Measurements from ENCODE around the gene ROR1. TPM values are rescaled to one million over a fixed set of nuclear protein-coding genes. Genes with fewer than 3 reads are reported as not detected.
A peak's percentile ranks its signal among the peaks of the same experiment; 100 is the strongest.

Gene ROR1
- total RNA-seq, 5 donors from 2014 or later (not counting 1 experiment from before 2014, with no cell fraction given) = 0.15 to 2.0 (median 0.33) TPM; not detected in 1

DNA sequence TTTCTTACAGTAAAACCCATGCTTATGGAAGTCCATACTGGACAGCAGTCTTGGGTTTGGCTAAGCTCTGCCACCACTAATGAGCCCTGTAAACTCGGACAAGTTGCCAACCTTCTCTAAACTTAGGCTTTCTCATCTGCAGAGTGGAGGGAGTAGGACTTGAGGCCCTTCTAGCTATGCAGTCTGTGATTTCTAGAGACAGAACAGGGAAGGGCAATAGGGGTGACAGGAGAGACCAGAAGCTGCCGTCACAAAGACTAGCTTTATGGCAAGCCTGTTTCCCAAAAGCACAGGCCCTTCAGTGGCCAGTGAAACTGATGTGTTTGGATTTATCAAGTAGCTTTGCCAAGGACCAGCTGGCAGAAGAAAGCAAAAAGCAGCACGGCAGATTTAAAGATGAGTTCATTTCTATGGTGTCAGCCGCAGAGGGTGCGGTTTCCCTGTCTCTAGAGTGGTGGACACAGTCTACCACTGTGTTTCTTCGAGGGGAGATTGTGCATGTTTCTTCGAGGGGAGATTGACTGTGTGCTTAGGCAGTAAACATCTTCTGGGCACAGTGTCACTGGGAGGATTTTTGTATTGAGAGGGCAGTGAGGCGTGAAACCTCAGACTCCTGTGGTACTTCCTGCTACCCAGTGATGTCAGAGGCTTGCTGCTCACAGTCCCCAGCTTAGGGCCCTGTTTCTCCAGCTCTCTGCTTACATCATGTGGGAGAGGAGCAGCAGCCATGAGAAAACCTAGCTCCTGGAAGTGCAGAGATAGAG lies 119.0 kb downstream of the ROR1 start:
- Histone ChIP-seq H3K36me3 (ENCODE audit: control insufficient read depth in 2 of 2, extremely low read depth in 1 of 2, insufficient read depth in 1 of 2, low read length in 1 of 2) (no peaks in the 10 kb centered on the region), H3K4me1 (ENCODE audit: control insufficient read depth in 1 of 2, extremely low read depth in 1 of 2, insufficient read depth in 2 of 2, low read length in 2 of 2) (no peaks in the 10 kb centered on the region), H3K27me3 (replicated peaks in 1 of 2; ENCODE audit: control insufficient read depth in 2 of 2, extremely low read depth in 1 of 2, insufficient read depth in 2 of 2, low read length in 1 of 2) (no peaks in the 10 kb centered on the region), H3K27ac (ENCODE audit: low read length) (no peak overlapping the region), H3K4me3 (ENCODE audit: control insufficient read depth in 1 of 2, extremely low read depth in 1 of 2, low read length in 1 of 2) (no peak overlapping the region), H3K9me3 (no peaks in the 10 kb centered on the region)
- Mint-ChIP-seq H3K27me3 (peaks cover 4 to 5% of the 10 kb centered on the region in 2 donors), H3K27ac (no peak overlapping the region), H3K4me1 (peaks cover 0 to 2% (median 0%) of the 10 kb centered on the region in 3 donors), H3K9me3 (peaks cover 0 to 3% (median 0%) of the 10 kb centered on the region in 3 donors), H3K4me3 (no peak overlapping the region), H3K36me3 (no peaks in the 10 kb centered on the region)
- ChIA-PET POLR2A (no interaction called here), CTCF (no interaction called here)
- DNase-seq = peak in 8 of 35 experiments; percentile 0 to 38 (median 3)
- ATAC-seq (replicated peaks in 1 of 4) = peak; percentile 16 to 30 (median 24)
- 77% methylated on average over 6 of the region's 8 CpGs for WGBS (ENCODE audit: insufficient coverage)

GRCh38 chr1:63893976-63894375 lies 120.2 kb downstream of the ROR1 start:
- no CpG with 5 or more reads among the region's 3 CpGs for WGBS (ENCODE audit: insufficient coverage)
- ChIA-PET CTCF (no interaction called here), POLR2A (no interaction called here)
- Histone ChIP-seq H3K36me3 (ENCODE audit: control insufficient read depth in 2 of 2, extremely low read depth in 1 of 2, insufficient read depth in 1 of 2, low read length in 1 of 2) (no peaks in the 10 kb centered on the region), H3K9me3 (no peaks in the 10 kb centered on the region), H3K4me3 (ENCODE audit: control insufficient read depth in 1 of 2, extremely low read depth in 1 of 2, low read length in 1 of 2) (no peak overlapping the region), H3K27me3 (replicated peaks in 1 of 2; ENCODE audit: control insufficient read depth in 2 of 2, extremely low read depth in 1 of 2, insufficient read depth in 2 of 2, low read length in 1 of 2) (no peaks in the 10 kb centered on the region), H3K27ac (ENCODE audit: low read length) (no peak overlapping the region), H3K4me1 (ENCODE audit: control insufficient read depth in 1 of 2, extremely low read depth in 1 of 2, insufficient read depth in 2 of 2, low read length in 2 of 2) (no peaks in the 10 kb centered on the region)
- DNase-seq = no peak
- ATAC-seq (replicated peaks in 1 of 4) = no peak
- Mint-ChIP-seq H3K9me3 (peaks cover 0 to 4% (median 0%) of the 10 kb centered on the region in 3 donors), H3K4me1 (peaks cover 0 to 2% (median 0%) of the 10 kb centered on the region in 3 donors), H3K4me3 (no peak overlapping the region), H3K27me3 (peaks cover 10% of the 10 kb centered on the region in 2 donors), H3K27ac (no peak overlapping the region), H3K36me3 (no peaks in the 10 kb centered on the region)

DNA sequence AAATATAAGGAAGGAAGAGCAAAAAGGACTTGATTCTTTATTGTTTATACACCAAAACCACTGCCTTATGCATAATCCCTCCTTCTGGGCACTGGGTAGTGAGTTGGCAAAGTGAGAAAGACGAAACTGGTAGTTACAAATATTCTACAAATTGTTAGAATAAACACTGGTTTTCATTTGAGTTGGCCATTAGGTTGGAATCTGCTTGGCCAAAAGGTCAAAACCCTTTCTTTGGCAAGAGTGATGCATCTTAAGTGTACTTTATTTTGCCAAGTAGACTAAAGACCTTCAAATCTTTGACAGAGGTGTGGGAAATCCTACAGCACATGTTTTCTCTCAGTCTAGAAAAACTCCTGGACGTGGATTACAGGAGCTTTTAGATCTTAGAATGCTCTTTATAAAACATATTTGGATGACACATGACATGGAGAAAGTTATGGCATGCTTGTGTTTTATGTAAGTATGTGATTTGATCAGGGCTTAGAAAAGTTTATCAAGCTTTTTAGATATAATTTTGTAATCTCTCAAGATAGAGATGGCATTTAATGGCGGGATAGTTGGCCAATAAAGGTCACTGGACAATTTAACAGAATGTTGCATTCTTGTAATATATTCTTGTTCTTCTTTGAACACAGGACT lies 120.9 kb downstream of the ROR1 start:
- peaks cover 10% of the 10 kb centered on the region in 2 donors for H3K27me3 Mint-ChIP-seq
- peaks cover 0 to 2% (median 0%) of the 10 kb centered on the region in 3 donors for H3K4me1 Mint-ChIP-seq
- no CpG with 5 or more reads among the region's 3 CpGs for WGBS (ENCODE audit: insufficient coverage)
- ChIA-PET POLR2A (no interaction called here), CTCF (no interaction called here)
- no peaks in the 10 kb centered on the region for H3K9me3 ChIP-seq
- H3K36me3 ChIP-seq (ENCODE audit: control insufficient read depth in 2 of 2, extremely low read depth in 1 of 2, insufficient read depth in 1 of 2, low read length in 1 of 2) = no peaks in the 10 kb centered on the region
- no peak overlapping the region for H3K27ac ChIP-seq (ENCODE audit: low read length)
- H3K4me3 Mint-ChIP-seq = no peak overlapping the region
- no peak for DNase-seq
- ATAC-seq (replicated peaks in 1 of 4) = no peak
- no peaks in the 10 kb centered on the region for H3K36me3 Mint-ChIP-seq
- no peak overlapping the region for H3K27ac Mint-ChIP-seq
- H3K27me3 ChIP-seq (replicated peaks in 1 of 2; ENCODE audit: control insufficient read depth in 2 of 2, extremely low read depth in 1 of 2, insufficient read depth in 2 of 2, low read length in 1 of 2) = no peaks in the 10 kb centered on the region
- H3K9me3 Mint-ChIP-seq = peaks cover 0 to 4% (median 0%) of the 10 kb centered on the region in 3 donors
- H3K4me1 ChIP-seq (ENCODE audit: control insufficient read depth in 1 of 2, extremely low read depth in 1 of 2, insufficient read depth in 2 of 2, low read length in 2 of 2) = no peaks in the 10 kb centered on the region
- H3K4me3 ChIP-seq (ENCODE audit: control insufficient read depth in 1 of 2, extremely low read depth in 1 of 2, low read length in 1 of 2) = no peak overlapping the region

DNA sequence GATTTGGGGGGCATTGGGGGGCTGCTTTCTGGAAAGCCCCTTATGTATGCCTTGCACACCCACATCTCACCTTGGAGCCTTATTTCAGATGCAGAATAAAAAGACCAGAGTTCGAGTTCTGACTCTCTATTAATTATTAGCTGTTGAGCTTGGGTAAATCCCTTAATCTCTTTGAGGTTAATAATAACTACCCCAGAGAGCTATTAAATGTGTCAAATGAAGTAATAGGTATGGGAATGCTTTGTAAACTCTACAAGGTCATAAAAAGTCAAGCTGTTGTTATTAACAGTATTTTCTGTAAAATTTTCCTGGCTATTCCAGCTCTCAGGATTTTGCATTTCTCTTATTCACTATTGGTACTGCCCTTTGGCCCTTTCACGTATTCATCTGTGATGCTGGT lies 122.9 kb downstream of the ROR1 start:
- POLR2A ChIA-PET = interaction anchor here in 1 of 2 donors (0.7 kb wide), 1 partner anchor 116 kb away, joined by 3 read pairs; no protein-coding TSS in a partner anchor
- CTCF ChIA-PET = no interaction called here
- Mint-ChIP-seq H3K4me3 (no peak overlapping the region), H3K27me3 (peaks cover 10% of the 10 kb centered on the region in 2 donors), H3K36me3 (no peaks in the 10 kb centered on the region), H3K27ac (no peak overlapping the region), H3K9me3 (peaks cover 0 to 4% (median 0%) of the 10 kb centered on the region in 3 donors), H3K4me1 (peaks cover 0 to 2% (median 0%) of the 10 kb centered on the region in 3 donors)
- H3K4me1 ChIP-seq (ENCODE audit: control insufficient read depth in 1 of 2, extremely low read depth in 1 of 2, insufficient read depth in 2 of 2, low read length in 2 of 2) = no peaks in the 10 kb centered on the region
- no peaks in the 10 kb centered on the region for H3K27me3 ChIP-seq (replicated peaks in 1 of 2; ENCODE audit: control insufficient read depth in 2 of 2, extremely low read depth in 1 of 2, insufficient read depth in 2 of 2, low read length in 1 of 2)
- no peaks in the 10 kb centered on the region for H3K36me3 ChIP-seq (ENCODE audit: control insufficient read depth in 2 of 2, extremely low read depth in 1 of 2, insufficient read depth in 1 of 2, low read length in 1 of 2)
- DNase-seq (no peak), ATAC-seq (replicated peaks in 1 of 4) (no peak)
- no peaks in the 10 kb centered on the region for H3K9me3 ChIP-seq
- H3K27ac ChIP-seq (ENCODE audit: low read length) = no peak overlapping the region
- H3K4me3 ChIP-seq (ENCODE audit: control insufficient read depth in 1 of 2, extremely low read depth in 1 of 2, low read length in 1 of 2) = no peak overlapping the region
- WGBS (ENCODE audit: insufficient coverage) = no CpG with 5 or more reads among the region's 2 CpGs

DNA sequence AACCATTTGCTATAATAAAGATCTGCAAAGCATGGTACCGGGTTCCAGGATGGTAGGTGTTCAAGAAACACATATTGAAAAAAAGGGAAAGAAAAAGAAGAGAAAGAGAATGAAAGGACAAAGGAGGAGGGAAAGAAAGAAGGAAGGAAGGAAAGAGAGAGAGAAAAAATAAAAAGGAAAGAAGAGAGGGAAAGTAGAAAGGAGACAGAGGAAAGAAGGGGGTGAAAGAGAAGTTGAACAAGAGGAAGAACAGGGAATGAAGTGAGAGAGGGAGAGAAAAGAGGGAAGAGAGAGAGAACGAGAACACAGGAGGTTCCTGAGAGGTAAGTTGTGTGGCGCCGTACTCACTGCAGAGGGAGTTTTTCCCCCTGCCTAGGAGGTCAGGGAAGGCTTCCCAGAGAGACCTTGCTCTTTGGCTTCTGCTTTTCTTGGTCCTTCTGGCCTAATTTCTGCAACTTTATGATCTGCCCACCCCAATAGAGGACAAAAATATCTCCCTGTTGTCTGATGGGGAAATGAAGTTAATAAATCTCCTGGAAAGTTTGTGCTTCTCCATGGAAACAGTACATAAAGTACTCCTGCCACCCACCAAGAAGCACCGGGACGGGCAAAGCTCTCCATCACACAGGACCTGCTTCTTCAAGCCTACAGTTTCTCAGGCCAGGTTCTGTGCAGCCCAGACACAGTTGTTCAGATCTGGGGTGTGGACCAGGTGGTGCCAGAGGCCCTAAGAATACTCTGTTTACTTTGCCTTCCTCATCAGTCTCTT lies 124.8 kb downstream of the ROR1 start:
- peaks cover 0 to 4% (median 0%) of the 10 kb centered on the region in 3 donors for H3K9me3 Mint-ChIP-seq
- H3K27ac Mint-ChIP-seq = no peak overlapping the region
- no peaks in the 10 kb centered on the region for H3K36me3 ChIP-seq (ENCODE audit: control insufficient read depth in 2 of 2, extremely low read depth in 1 of 2, insufficient read depth in 1 of 2, low read length in 1 of 2)
- no peak overlapping the region for H3K4me3 ChIP-seq (ENCODE audit: control insufficient read depth in 1 of 2, extremely low read depth in 1 of 2, low read length in 1 of 2)
- H3K36me3 Mint-ChIP-seq = no peaks in the 10 kb centered on the region
- 81% methylated on average over 4 of the region's 6 CpGs for WGBS (ENCODE audit: insufficient coverage)
- H3K4me3 Mint-ChIP-seq = no peak overlapping the region
- H3K27me3 ChIP-seq (replicated peaks in 1 of 2; ENCODE audit: control insufficient read depth in 2 of 2, extremely low read depth in 1 of 2, insufficient read depth in 2 of 2, low read length in 1 of 2) = no peaks in the 10 kb centered on the region
- ChIA-PET POLR2A (no interaction called here), CTCF (no interaction called here)
- no peaks in the 10 kb centered on the region for H3K4me1 ChIP-seq (ENCODE audit: control insufficient read depth in 1 of 2, extremely low read depth in 1 of 2, insufficient read depth in 2 of 2, low read length in 2 of 2)
- ATAC-seq (replicated peaks in 1 of 4) (no peak), DNase-seq (no peak)
- peaks cover 10% of the 10 kb centered on the region in 2 donors for H3K27me3 Mint-ChIP-seq
- no peaks in the 10 kb centered on the region for H3K9me3 ChIP-seq
- H3K27ac ChIP-seq (ENCODE audit: low read length) = no peak overlapping the region
- no peaks in the 10 kb centered on the region for H3K4me1 Mint-ChIP-seq

GRCh38 chr1:63901094-63901493 lies 127.3 kb downstream of the ROR1 start:
- Mint-ChIP-seq H3K4me3 (no peak overlapping the region), H3K36me3 (no peaks in the 10 kb centered on the region), H3K4me1 (no peaks in the 10 kb centered on the region), H3K9me3 (peaks cover 0 to 4% (median 0%) of the 10 kb centered on the region in 3 donors), H3K27me3 (peaks cover 7 to 10% of the 10 kb centered on the region in 2 donors), H3K27ac (no peak overlapping the region)
- CTCF ChIA-PET = no interaction called here
- 94% methylated on average over 3 of the region's 6 CpGs for WGBS (ENCODE audit: insufficient coverage)
- ATAC-seq (replicated peaks in 1 of 4) = no peak
- H3K36me3 ChIP-seq (ENCODE audit: control insufficient read depth in 2 of 2, extremely low read depth in 1 of 2, insufficient read depth in 1 of 2, low read length in 1 of 2) = no peaks in the 10 kb centered on the region
- H3K4me1 ChIP-seq (ENCODE audit: control insufficient read depth in 1 of 2, extremely low read depth in 1 of 2, insufficient read depth in 2 of 2, low read length in 2 of 2) = no peaks in the 10 kb centered on the region
- POLR2A ChIA-PET = no interaction called here
- DNase-seq = no peak
- no peak overlapping the region for H3K4me3 ChIP-seq (ENCODE audit: control insufficient read depth in 1 of 2, extremely low read depth in 1 of 2, low read length in 1 of 2)
- no peaks in the 10 kb centered on the region for H3K27me3 ChIP-seq (replicated peaks in 1 of 2; ENCODE audit: control insufficient read depth in 2 of 2, extremely low read depth in 1 of 2, insufficient read depth in 2 of 2, low read length in 1 of 2)
- no peaks in the 10 kb centered on the region for H3K9me3 ChIP-seq
- H3K27ac ChIP-seq (ENCODE audit: low read length) = no peak overlapping the region
